ENCODE data around the gene FAN1.
"Not testable (repeated sequence)": the region's sequence is repeated elsewhere in the genome, so short reads cannot be mapped to it uniquely, and the experiment has no call there.

Gene FAN1

DNA sequence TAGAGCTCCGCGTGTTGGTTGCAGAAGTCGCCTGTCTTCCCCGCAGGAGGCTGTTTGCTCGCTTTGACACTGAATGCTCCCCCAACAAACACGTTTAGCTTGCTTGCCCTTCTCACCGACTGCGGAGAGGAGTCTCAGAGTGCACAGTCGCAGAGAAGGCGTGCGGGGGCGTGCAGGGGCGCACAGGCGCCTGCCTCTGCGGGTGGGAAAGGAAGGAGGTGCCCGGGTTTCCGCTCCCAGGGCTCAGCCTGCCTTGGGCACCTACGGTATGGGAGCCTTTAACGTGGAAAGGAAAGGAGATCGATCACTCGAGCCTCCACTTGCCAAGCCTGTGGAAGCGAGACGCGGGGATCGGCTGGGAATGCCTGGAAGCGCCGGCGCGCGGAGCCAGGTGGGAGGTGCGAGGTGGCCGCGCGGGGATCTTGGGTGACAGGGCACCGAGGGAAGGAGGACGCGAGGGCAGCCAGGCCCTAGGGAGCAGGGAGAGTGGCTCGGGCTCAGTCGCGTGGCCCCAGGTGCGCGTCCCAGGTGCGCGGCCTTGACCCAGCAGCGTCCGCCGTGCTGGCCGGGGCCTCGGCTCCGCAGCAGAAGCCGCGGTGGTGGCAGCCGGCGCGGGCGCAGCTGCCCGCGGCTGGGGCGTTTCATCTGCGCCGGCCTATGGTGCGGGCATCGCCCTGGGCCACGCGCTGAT lies at the start of gene FAN1:
Gene FAN1 (plus strand): TSS at position 419 of the 691 bp plus-strand sequence. CDS start 749 bp downstream, outside the sequence.
- DNase-seq (ENCODE audit: low read depth) = peak; percentile 55

DNA sequence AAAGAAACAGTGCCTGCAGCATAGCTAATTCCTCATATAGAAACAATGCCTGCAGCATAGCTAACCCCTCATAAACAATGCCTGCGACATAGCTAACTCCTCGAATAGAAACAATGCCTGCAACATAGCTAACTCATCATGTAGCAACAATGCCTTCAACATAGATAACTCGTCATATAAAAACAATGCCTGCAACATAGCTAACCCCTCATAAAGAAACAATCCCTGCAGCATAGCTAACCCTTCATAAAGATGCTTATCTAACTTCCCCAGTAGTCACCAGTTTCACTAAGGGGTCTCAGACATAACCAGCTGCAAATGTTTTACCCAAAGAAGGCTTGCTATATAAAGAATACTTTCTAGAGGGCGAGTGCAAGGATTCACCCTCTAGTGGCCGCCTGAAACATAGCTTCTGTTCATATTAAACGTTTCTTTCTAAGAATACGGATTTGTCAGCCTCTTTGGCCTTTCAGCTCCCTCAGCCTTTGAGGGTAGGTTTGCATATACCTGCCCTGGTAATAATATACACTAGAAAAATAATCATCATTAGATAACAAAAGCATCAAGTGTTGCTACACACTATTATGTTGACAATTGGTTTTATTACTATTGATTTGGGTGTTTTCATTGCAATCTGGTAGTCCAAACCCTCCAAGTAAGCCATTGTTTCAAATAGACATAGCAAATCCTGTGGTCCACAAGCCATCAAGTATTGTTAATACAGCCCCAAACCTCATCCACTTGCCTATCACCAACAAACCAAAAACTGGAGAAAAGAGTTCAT lies 44.4 kb upstream of the FAN1 start:
- no peak for DNase-seq (ENCODE audit: low read depth)

DNA sequence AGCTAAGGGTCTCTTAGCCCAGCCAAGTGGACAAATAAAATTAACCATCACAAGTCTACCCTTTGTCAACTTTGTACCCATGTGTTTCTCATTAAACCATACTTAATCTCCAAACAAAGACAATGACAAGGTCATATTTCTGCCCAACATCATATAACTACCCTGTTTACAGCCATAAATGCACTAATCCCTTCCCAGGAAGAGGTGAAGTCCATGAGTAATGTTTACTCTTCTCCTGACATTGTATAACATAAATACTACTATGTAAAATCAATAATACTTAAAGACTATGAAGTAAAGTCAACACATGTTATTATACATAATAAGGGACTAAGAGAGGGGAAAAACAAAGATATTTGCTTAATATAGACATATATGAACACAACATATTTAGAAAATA lies 38.5 kb upstream of the FAN1 start:
- no peak for DNase-seq (ENCODE audit: low read depth)

DNA sequence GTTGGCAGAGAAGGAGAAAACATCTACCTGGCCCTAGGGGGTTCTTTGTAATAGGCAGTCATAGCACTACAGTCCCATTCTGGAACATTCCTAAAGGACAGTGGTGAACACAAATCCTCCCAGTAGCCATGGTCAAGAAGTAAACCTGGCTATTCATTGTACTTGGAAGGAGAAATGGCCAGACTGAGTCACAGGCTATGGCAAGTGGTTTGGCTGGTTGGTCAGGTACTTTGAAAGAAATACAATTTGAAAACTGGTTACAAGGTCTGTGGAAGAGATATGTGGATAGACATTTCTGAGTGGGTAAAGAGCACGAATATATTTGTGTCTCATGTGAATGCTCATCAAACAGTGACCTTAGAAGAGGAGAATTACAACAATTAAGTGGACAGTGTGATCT lies 33.0 kb upstream of the FAN1 start:
- no peak for DNase-seq (ENCODE audit: low read depth)

DNA sequence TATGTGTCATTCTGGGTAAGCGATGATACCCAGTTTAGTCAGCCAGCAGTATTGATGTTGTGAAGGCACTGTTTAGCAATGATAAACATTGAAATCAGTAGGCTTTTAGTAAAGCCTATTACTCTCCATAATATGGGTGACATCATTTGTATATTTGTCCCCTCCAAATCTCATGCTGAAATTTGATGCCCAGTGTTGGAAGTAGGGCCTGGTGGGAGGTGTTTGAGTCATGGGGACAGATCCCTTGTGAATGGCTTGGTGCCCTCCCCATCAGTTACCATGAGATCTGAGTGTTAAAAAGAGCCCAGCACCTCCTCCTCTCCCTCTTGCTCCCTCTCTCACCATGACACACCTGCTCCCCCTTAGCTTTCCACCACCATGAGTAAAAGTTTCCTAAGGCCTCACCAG lies 31.4 kb upstream of the FAN1 start:
- no peak for DNase-seq (ENCODE audit: low read depth)

DNA sequence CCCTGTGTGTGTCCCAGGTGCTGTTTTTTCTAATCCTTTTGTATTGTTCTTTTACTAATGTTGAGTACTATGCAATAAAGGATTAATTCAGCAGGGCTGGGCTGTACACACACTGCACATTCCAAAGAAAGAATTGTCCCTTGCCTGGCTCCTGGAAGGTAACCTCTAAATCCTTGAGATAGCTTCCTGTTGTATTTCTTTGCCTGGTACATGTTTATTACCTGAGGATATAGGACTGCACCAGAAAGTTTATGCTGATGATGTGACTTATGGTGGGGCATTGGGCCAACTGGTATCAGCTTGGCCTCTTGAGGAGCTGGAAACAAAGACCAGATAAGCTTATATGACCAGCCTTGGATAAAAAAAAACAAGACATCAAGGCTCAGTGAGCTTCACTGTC lies 26.6 kb upstream of the FAN1 start:
- DNase-seq (ENCODE audit: low read depth) = no peak

DNA sequence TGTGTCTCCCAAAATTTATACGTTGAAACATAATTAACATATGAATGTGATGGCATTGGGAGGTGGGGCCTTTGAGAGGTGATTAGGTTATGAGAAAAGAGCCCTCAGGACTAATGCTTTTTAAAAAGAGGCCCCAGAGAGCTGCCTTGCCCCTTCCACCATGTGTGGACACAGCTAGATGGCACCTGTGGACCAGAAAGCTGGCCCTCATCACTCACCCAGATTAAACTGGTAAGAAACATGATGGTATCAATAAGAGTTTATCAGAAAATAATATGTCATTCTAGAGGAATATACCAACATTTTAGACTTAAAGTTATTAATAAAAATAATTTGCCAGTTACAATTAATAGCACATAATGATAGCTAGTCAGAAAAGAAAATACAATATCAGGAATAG lies 25.2 kb upstream of the FAN1 start:
- DNase-seq (ENCODE audit: low read depth) = no peak

DNA sequence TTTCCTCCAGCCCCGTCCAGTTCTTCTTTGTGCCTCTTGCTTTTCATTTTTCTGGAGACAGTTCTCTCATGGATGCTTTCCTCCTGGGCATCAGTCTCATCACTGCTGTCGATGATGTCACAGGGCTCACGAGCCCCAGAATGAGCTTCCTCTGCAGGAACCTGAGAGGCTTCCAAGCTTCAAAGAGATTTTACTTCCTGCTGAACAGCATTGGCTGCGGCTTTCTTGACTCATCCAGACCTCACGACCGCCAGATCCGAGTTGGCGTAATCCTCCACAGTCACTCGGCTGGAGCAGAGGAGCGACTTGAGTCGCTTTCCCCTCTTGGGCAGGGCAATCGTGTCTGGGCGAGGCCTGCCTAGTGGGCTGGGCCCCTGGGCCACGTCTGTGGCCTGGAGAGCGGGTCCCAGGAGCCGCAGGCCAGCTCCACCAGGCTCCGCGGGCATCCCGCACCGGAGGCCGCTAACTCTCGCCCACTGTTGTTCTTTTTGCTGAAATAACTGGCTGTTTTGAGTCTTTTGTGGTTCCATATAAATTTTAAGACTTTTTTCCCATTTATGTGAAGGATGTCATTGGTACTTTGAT lies 20.8 kb upstream of the FAN1 start:
- no peak for DNase-seq (ENCODE audit: low read depth)

DNA sequence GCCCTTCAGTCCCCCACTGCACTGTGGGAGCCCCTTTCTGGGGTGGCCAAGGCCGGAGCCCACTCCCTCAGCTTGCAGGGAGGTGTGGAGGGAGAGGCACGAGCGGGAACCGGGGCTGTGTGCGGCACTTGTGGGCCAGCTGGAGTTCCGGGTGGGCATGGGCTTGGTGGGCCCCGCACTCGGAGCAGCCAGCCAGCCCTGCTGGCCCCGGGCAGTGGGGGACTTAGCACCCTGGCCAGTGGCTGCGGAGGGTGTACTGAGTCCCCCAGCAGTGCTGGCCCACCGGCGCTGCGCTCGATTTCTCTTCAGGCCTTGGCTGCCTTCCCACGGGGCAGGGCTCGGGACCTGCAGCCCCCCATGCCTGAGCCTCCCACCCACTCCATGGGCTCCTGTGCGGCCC lies 20.0 kb upstream of the FAN1 start:
- DNase-seq (ENCODE audit: low read depth) = not testable (repeated sequence)

DNA sequence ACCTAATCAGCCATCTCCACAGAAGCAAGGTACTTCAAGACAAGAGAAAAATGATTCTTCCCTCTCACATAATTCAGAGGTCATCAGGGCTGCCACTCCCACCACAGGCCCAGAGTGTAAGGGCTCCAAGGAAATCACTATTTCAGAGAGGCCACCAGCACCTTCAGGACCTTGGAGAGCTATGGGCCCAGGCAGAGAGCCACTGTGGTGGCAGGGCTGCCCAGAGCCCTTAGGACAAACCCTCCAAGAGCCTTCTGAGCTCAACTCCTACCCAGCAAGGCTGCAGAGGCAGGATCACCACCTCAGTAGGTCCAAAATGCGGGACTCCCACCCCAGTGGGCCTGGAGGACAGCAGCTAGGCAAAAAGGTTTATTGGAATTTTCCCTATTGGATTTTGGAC lies 17.9 kb upstream of the FAN1 start:
- DNase-seq (ENCODE audit: low read depth) = no peak

DNA sequence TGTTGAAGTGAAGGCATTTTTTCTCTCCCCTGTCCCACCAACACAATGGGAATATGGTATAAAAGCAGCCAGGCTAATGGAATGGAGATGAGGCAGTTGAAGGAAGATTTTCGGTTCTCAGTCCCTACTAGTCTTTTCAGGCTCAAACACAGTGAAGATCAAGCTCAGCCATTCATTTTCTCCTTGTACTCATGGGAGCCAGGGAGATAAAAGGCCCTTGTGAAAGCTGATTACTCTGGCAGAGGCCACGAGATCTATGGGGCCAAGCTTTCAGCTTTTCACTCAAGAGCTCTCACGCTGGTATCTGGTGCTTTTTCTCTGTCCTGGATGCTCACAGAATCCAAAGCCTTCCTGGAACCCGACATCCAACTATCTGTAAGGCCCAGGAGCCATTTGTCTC lies 14.5 kb upstream of the FAN1 start:
- no peak for DNase-seq (ENCODE audit: low read depth)

DNA sequence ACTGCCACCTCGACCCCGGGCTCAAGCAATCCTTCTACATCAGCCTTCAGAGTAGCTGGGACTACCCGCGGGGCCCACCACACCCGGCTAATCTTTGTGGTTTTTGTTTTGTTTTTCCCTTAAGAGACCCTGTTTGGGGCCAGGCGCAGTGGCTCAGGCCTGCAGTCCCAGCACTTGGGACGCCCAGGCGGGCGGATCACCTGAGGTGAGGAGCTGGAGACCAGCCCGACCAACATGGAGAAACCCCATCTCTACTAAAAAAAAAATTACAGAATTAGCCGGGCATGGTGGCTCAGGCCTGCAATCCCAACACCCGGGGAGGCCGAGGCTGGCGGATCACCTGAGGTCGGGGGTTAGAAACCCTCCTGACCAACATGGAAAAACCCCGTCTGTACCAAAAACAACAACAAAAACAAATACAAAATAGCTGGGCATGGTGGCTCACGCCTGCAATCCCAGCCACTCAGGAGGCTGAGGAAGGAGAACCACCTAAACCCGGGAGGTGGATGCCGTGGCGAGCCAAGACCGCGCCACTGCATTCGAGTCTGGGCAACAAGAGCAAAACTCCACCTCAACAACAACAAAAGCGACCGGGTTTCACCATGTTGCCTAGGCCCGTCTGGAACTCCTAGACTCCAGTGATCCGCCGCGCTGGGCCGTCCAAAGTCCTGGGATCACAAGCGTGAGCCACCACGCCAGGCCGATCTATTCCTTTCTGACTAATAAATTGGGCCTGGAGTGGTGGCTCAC lies 8.1 kb upstream of the FAN1 start:
- DNase-seq (ENCODE audit: low read depth) = no peak

DNA sequence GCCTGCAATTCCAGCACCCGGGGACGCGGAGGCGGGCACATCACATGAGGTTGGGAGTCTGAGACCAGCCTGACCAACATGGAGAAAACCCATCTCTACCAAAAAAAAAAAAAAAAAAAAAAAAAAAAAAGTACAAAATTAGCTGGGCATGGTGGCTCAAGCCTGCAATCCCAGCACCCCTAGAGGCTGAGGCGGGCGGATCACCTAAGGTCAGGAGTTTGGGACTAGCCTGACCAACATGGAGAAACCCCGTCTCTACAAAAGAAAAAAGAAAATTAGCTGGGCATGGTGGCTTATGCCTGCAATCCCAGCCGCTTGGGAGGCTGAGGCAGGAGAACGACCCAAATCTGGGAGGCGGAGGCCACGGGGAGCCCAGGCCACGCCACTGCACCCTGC lies 7.5 kb upstream of the FAN1 start:
- no peak for DNase-seq (ENCODE audit: low read depth)

DNA sequence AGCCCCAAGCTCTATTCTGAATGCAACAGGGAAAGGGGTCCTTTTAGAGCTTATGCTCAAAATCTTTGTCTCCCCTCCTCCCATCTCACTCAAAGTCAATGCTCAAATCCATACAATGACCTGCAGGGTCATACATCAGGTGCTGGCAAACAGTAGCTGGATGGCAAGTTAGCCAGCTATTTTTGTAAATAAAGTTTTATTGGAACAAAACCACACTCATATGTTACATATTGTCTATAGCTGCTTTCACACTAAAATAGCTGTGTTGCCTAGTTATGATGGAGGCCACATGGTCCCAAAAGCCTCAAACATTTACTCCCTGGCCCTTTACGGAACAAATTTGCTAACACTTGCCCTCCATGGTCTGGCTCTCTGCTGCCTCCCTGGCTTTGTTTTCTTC lies 1.8 kb upstream of the FAN1 start:
- DNase-seq (ENCODE audit: low read depth) = no peak

DNA sequence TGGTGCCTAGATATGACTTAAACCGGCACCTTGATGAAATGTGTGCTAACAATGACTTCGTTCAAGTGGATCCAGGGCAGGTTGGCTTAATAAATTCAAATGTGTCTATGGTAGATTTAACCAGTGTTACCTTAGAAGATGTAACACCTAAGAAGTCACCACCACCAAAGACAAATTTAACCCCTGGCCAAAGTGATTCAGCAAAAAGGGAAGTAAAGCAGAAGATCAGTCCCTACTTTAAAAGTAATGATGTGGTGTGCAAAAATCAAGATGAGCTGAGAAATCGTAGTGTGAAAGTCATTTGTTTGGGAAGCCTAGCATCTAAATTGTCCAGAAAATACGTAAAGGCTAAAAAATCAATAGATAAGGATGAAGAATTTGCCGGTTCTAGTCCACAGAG lies 1.1 kb downstream of the FAN1 start:
- DNase-seq (ENCODE audit: low read depth) = no peak

DNA sequence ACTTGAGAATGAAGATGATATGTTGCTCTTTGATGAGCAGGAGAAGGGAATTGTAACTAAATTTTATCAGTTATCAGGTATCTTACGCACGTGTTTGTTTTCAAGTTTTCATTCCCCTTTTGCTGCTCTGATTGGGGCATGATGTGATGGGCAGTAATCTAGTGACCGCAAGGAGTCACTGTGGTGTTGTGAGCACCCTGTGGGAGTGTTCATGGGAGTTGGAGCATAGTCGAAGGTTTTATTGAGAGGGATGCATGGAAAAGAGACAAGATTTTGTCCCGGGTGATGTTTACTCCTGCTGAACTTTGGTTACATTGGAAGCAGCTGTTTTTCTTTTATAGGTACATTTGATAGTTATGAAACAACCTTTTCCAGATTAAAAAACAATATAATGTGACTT lies 2.1 kb downstream of the FAN1 start:
- DNase-seq (ENCODE audit: low read depth) = no peak

DNA sequence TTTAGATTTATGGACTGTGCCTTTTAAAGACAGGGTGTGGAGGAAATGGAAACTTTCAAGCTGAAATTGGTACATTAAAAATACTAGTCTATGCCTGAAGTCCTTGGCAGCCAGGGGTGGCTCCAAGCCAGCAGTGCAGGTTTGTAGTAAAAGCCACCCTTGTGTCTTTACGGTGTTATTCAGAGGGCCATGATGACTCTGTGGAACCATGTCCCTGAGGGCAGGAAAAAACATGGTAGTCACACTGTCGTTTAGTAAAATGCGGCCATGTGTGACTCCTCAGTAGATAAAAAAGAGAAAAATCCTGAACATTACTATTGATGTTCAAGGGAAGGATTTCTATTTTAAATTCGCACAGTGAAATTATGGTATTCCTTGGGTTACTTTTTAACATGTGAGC lies 2.7 kb downstream of the FAN1 start:
- no peak for DNase-seq (ENCODE audit: low read depth)

DNA sequence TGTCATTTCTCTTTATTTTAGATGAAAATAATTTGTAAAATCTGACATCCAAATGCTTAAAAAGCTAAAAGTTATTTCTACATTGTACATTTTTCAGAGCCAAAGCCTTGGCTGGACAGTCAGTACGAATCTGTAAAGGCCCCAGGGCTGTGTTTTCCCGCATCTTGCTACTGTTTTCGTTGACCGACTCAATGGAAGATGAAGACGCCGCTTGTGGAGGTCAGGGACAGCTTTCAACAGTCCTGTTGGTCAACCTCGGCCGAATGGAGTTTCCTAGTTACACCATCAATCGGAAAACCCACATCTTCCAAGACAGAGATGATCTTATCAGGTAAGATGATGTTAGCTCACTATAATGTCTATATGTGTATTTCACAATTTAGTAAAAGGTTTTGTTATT lies 10.0 kb downstream of the FAN1 start:
- no peak for DNase-seq (ENCODE audit: low read depth)

DNA sequence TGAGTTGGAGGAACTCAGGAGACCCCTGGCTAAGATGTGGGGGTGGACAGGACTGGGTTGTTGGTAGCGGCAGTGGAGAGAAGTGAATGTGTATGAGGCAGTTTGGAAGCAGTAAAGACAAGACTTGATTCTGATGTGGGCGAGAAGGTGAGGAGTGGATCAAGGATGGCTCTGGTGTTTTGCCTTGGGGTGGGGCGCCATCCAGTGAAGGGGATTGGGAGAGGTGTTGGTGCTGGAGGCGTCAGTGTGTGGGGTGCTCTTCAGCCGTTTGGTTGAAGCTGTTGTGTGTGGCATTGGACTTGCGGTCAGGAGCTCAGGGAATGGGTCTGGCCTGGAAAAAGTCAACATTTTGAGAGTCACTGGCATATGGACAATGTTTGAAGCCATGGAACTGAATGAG lies 13.3 kb downstream of the FAN1 start:
- DNase-seq (ENCODE audit: low read depth) = no peak

DNA sequence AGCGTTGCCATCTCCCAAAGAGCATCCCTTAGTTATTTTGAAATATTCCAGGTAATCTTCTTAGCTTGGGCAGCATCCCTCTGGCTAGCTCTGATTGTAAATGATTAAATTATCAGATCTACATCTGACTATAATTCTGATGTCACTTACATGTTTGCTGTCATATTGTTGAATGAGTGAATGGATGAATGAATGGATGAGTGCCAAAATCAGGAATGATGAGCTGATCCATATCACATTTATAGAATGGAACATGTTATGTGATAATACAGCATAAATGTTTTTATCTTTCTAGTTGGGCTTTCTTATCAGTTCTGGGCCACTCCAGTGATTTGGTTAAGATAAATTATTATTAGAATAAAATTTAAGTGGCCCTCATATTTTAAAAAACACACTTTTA lies 14.0 kb downstream of the FAN1 start:
- DNase-seq (ENCODE audit: low read depth) = no peak

DNA sequence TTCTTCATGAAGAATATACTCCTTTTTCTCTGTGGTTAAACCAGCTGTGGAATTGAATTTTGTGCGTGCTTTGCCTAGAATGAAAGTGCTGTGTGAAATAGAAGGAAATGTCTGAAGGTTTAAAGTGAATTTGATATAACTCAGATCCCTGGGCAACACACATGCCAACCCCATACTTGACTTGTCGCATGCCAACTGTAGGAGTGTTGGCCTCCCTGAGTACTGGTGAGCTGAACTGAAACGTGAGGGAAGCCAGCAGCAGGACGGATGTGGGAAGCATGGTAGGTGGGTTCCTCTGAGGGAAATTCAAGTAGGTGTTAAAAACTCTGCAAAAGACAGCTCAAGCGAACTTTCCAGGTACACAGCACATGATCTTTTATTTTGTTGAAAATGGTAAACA lies 14.7 kb downstream of the FAN1 start:
- DNase-seq (ENCODE audit: low read depth) = no peak

DNA sequence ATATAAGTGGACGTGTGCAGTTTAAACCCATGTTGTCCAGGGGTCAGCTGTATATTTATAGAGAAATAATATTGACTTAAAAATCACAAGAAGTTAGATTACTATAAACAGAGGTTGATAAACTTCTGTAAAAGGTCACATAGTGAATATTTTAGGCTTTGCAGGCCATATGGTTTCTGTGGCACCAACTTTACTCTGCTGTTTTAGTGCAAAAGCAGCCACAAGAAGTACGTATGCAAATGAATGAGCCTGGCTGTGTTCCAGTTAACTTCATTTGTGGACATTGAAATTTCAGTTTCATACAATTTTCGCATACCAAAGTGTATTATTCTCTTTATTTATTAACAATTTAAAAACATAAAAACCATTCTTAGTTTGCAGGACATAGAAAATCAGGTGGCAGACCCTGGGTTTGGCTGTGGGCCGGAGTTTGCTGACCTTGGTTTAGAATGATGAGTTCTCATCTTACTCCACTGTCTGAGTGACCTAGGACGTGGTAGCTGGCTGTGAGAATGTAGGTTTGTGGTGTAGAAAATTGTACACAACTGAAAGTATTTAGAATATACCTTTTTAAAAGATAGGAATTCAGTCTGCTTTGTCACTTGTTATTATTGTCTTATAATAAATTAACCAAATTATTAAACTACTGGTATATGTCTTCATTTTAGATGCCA lies 16.3 kb downstream of the FAN1 start:
- no peak for DNase-seq (ENCODE audit: low read depth)

All from activated gamma-delta T cell treated with anti-CD3 and anti-CD28 coated beads, Interleukin-2, amount 50 U/mL, for 16 hours (primary cell).